ENCODE measurements around the gene PLA2G12A.

The PLA2G12A gene

GRCh38 chr4:109722357-109722756 lies 7.5 kb downstream of the PLA2G12A start:
- Histone ChIP-seq H3K9me3 (replicated peaks; ENCODE audit: insufficient read depth, low read length) (no peaks in the 10 kb centered on the region), H3F3A (ENCODE audit: insufficient read depth, low read length) (no peaks in the 10 kb centered on the region), H3K9ac (ENCODE audit: low read length) (no peak overlapping the region), H3K27ac (ENCODE audit: low read length) (no peak overlapping the region), H2AFZ (ENCODE audit: low read length) (no peak overlapping the region), H4K20me1 (ENCODE audit: insufficient read depth, low read length) (no peaks in the 10 kb centered on the region), H3K4me2 (ENCODE audit: low read depth, low read length) (no peak overlapping the region), H3K4me3 (ENCODE audit: low read length) (no peak overlapping the region), H3K27me3 (replicated peaks; ENCODE audit: insufficient read depth, low read length) (no peaks in the 10 kb centered on the region), H3K79me2 (ENCODE audit: low read length) (peaks cover 53% of the 10 kb centered on the region), H3K36me3 (replicated peaks; ENCODE audit: insufficient read depth, low read length) (no peaks in the 10 kb centered on the region), H3K9me2 (replicated peaks; ENCODE audit: insufficient read depth, low read length) (no peaks in the 10 kb centered on the region), H3K4me1 (ENCODE audit: low read length) (no peaks in the 10 kb centered on the region)
- TF ChIP-seq EZH2phosphoT487 (IDR thresholded peaks at IDR 0.05; ENCODE audit: low read length) (no peak), EZH2 (optimal IDR thresholded peaks at IDR 0.05; ENCODE audit: low read depth, low read length) (no peak)
- TF ChIP-seq, protein P1, sequence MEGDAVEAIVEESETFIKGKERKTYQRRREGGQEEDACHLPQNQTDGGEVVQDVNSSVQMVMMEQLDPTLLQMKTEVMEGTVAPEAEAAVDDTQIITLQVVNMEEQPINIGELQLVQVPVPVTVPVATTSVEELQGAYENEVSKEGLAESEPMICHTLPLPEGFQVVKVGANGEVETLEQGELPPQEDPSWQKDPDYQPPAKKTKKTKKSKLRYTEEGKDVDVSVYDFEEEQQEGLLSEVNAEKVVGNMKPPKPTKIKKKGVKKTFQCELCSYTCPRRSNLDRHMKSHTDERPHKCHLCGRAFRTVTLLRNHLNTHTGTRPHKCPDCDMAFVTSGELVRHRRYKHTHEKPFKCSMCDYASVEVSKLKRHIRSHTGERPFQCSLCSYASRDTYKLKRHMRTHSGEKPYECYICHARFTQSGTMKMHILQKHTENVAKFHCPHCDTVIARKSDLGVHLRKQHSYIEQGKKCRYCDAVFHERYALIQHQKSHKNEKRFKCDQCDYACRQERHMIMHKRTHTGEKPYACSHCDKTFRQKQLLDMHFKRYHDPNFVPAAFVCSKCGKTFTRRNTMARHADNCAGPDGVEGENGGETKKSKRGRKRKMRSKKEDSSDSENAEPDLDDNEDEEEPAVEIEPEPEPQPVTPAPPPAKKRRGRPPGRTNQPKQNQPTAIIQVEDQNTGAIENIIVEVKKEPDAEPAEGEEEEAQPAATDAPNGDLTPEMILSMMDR (IDR thresholded peaks at IDR 0.05; ENCODE audit: low read length), result no peak
- DNase-seq, result no peak

- no peak overlapping the region for H3K27ac ChIP-seq (ENCODE audit: low read length)
- no peaks in the 10 kb centered on the region for H3K4me1 ChIP-seq (ENCODE audit: low read length)
- no peaks in the 10 kb centered on the region for H4K20me1 ChIP-seq (ENCODE audit: insufficient read depth, low read length)
- H2AFZ ChIP-seq (ENCODE audit: low read length), result no peak overlapping the region
- DNase-seq, result no peak
- peaks cover 43% of the 10 kb centered on the region for H3K79me2 ChIP-seq (ENCODE audit: low read length)
- no peak overlapping the region for H3K9ac ChIP-seq (ENCODE audit: low read length)
- 0 out of 2 replicates have a peak, but pooled peaks cover under 1% of the 10 kb centered on the region for H3K36me3 ChIP-seq (replicated peaks; ENCODE audit: insufficient read depth, low read length)
- H3K9me2 ChIP-seq (replicated peaks; ENCODE audit: insufficient read depth, low read length), result no peaks in the 10 kb centered on the region
- no peak for TF ChIP-seq EZH2phosphoT487 (IDR thresholded peaks at IDR 0.05; ENCODE audit: low read length)
- TF ChIP-seq, protein P1 (IDR thresholded peaks at IDR 0.05; ENCODE audit: low read length), result no peak
- TF ChIP-seq EZH2 (optimal IDR thresholded peaks at IDR 0.05; ENCODE audit: low read depth, low read length), result no peak
- H3K4me2 ChIP-seq (ENCODE audit: low read depth, low read length), result no peak overlapping the region
- no peaks in the 10 kb centered on the region for H3K9me3 ChIP-seq (replicated peaks; ENCODE audit: insufficient read depth, low read length)
- no peak overlapping the region for H3K4me3 ChIP-seq (ENCODE audit: low read length)
- no peaks in the 10 kb centered on the region for H3F3A ChIP-seq (ENCODE audit: insufficient read depth, low read length)
- no peaks in the 10 kb centered on the region for H3K27me3 ChIP-seq (replicated peaks; ENCODE audit: insufficient read depth, low read length)
These were observed 8.8 kb downstream of the PLA2G12A start for GRCh38 chr4:109721033-109721432.

DNA sequence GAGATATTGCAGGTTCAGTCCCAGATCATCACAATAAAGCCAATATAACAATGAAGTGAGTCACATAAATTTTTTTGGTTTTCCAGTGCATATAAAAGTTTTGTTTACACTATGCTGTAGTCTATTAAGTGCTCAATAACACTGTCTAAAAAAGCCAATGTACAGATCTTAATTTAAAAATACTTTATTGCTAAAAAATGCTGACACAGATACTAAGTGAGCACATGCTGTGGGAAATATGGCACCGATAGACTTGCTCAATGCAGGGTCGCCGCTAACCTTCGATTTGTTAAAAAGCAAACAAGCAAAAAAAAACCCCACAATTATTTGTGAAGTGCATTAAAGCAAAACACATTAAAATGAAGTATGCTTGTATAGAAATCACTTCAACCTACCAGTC lies 10.3 kb downstream of the PLA2G12A start:
- H3K36me3 ChIP-seq (replicated peaks; ENCODE audit: insufficient read depth, low read length), result peaks cover 4% of the 10 kb centered on the region; the same call in 1 of the 2 replicates
- H3K4me1 ChIP-seq (ENCODE audit: low read length), result no peaks in the 10 kb centered on the region
- no peaks in the 10 kb centered on the region for H3K9me3 ChIP-seq (replicated peaks; ENCODE audit: insufficient read depth, low read length)
- H3F3A ChIP-seq (ENCODE audit: insufficient read depth, low read length), result no peaks in the 10 kb centered on the region
- no peak overlapping the region for H3K4me2 ChIP-seq (ENCODE audit: low read depth, low read length)
- no peak for DNase-seq
- H3K9ac ChIP-seq (ENCODE audit: low read length), result no peak overlapping the region
- TF ChIP-seq, protein P1 (IDR thresholded peaks at IDR 0.05; ENCODE audit: low read length), result no peak
- TF ChIP-seq EZH2 (optimal IDR thresholded peaks at IDR 0.05; ENCODE audit: low read depth, low read length) (no peak), EZH2phosphoT487 (IDR thresholded peaks at IDR 0.05; ENCODE audit: low read length) (no peak)
- H3K27me3 ChIP-seq (replicated peaks; ENCODE audit: insufficient read depth, low read length), result no peaks in the 10 kb centered on the region
- no peak overlapping the region for H2AFZ ChIP-seq (ENCODE audit: low read length)
- no peaks in the 10 kb centered on the region for H3K9me2 ChIP-seq (replicated peaks; ENCODE audit: insufficient read depth, low read length)
- H3K4me3 ChIP-seq (ENCODE audit: low read length), result no peak overlapping the region
- H3K79me2 ChIP-seq (ENCODE audit: low read length), result peaks cover 30% of the 10 kb centered on the region
- H4K20me1 ChIP-seq (ENCODE audit: insufficient read depth, low read length), result no peaks in the 10 kb centered on the region
- no peak overlapping the region for H3K27ac ChIP-seq (ENCODE audit: low read length)
